Osteocyte (in vitro differentiated cells): Measurements from ENCODE around the gene FNIP1. TPM values are rescaled to one million over a fixed set of nuclear protein-coding genes. Genes with fewer than 3 reads are reported as not detected.
"Not testable (repeated sequence)": the region's sequence is repeated elsewhere in the genome, so short reads cannot be mapped to it uniquely, and the experiment has no call there.

ENCODE experiments used
- DNase-seq: peaks from one replicate; pipeline ENCODE4 v3.0.0; 2021; ENCODE audit warnings: mixed read lengths; ENCODE audit not compliant: unreplicated experiment; ENCODE audit errors: extremely low spot score
- H3K27ac Mint-ChIP-seq: one replicate; pipeline ENCODE4 v1.8.0; 2021; ENCODE audit warnings: mild to moderate bottlenecking, mixed read lengths; ENCODE audit not compliant: unreplicated experiment
- H3K27me3 Mint-ChIP-seq: one replicate; pipeline ENCODE4 v1.8.0; 2021; ENCODE audit warnings: mixed read lengths; ENCODE audit not compliant: unreplicated experiment
- H3K36me3 Mint-ChIP-seq: one replicate; pipeline ENCODE4 v1.8.0; 2021; ENCODE audit warnings: mixed read lengths; ENCODE audit not compliant: unreplicated experiment
- H3K4me1 Mint-ChIP-seq: one replicate; pipeline ENCODE4 v1.8.0; 2021; ENCODE audit warnings: mixed read lengths; ENCODE audit not compliant: unreplicated experiment
- H3K4me3 Mint-ChIP-seq: one replicate; pipeline ENCODE4 v1.8.0; 2021; ENCODE audit warnings: mild to moderate bottlenecking, moderate library complexity, mixed read lengths; ENCODE audit not compliant: unreplicated experiment
- H3K9me3 Mint-ChIP-seq: one replicate; pipeline ENCODE4 v1.8.0; 2021; ENCODE audit warnings: mixed read lengths; ENCODE audit not compliant: unreplicated experiment
- CTCF ChIP-seq: fragments of 200-600 bp; sonication (generic); IDR thresholded peaks from 2 replicates; pipeline ENCODE4 v1.5.0; 2021; ENCODE audit warnings: antibody characterized with exemption, mild to moderate bottlenecking, moderate library complexity
- total RNA-seq: library from RNA; stranded (reverse); gene quantifications from 2 replicates; pipeline ENCODE4 v1.2.1, GENCODE V29; 2021

Gene FNIP1
- total RNA-seq, 1 donor from 2014 or later: 43.0 TPM

- Mint-ChIP-seq H3K9me3 (no peaks in the 10 kb centered on the region), H3K27me3 (no peaks in the 10 kb centered on the region), H3K4me3 (no peak overlapping the region), H3K27ac (no peak overlapping the region), H3K36me3 (peaks cover 33% of the 10 kb centered on the region), H3K4me1 (no peaks in the 10 kb centered on the region)
- no peak for TF ChIP-seq CTCF
- DNase-seq: no peak
These were observed 112.2 kb downstream of the FNIP1 start for GRCh38 chr5:131684595-131684994.

- Mint-ChIP-seq H3K9me3 (no peaks in the 10 kb centered on the region), H3K4me3 (no peak overlapping the region)
These were observed 112.8 kb downstream of the FNIP1 start for GRCh38 chr5:131684051-131684450.

GRCh38 chr5:131682826-131683225, 114.0 kb downstream of the FNIP1 start:
- DNase-seq: no peak
- Mint-ChIP-seq H3K27ac (no peak overlapping the region), H3K4me3 (no peak overlapping the region), H3K27me3 (no peaks in the 10 kb centered on the region), H3K4me1 (no peaks in the 10 kb centered on the region), H3K36me3 (peaks cover 26% of the 10 kb centered on the region), H3K9me3 (no peaks in the 10 kb centered on the region)
- TF ChIP-seq CTCF: no peak

More at GRCh38 chr5:131684051-131684450, 112.8 kb downstream of the FNIP1 start:
- Mint-ChIP-seq H3K27ac (no peak overlapping the region), H3K4me1 (no peaks in the 10 kb centered on the region), H3K36me3 (peaks cover 29% of the 10 kb centered on the region), H3K27me3 (no peaks in the 10 kb centered on the region)
- no peak for DNase-seq
- no peak for TF ChIP-seq CTCF

DNA sequence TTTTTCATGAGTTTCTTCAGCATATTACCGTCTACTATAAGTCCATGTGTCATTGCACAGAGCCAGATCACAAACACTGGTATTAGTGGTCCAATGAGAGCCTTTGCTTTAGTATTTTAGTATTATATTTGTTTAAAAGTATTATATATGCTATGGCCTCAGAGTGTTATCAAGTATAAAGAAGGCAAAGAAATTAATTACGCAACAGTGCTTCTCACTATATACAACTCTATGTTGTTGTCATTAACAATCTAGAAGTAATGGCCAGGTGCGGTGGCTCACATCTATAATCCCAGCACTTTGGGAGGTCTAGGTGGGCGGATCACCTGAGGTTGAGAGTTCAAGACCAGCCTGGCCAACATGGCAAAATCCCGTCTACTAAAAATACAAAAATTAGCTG, 114.6 kb downstream of the FNIP1 start:
- no peaks in the 10 kb centered on the region for H3K4me1 Mint-ChIP-seq
- DNase-seq: no peak
- no peaks in the 10 kb centered on the region for H3K27me3 Mint-ChIP-seq
- no peak for TF ChIP-seq CTCF
- no peaks in the 10 kb centered on the region for H3K9me3 Mint-ChIP-seq
- H3K36me3 Mint-ChIP-seq: peaks cover 30% of the 10 kb centered on the region
- no peak overlapping the region for H3K27ac Mint-ChIP-seq
- H3K4me3 Mint-ChIP-seq: no peak overlapping the region

- Mint-ChIP-seq H3K27me3 (no peaks in the 10 kb centered on the region), H3K27ac (no peak overlapping the region), H3K36me3 (peaks cover 46% of the 10 kb centered on the region), H3K9me3 (no peaks in the 10 kb centered on the region), H3K4me1 (no peaks in the 10 kb centered on the region), H3K4me3 (no peak overlapping the region)
- no peak for TF ChIP-seq CTCF
- no peak for DNase-seq
These were observed 116.9 kb downstream of the FNIP1 start for GRCh38 chr5:131679911-131680310.

DNA sequence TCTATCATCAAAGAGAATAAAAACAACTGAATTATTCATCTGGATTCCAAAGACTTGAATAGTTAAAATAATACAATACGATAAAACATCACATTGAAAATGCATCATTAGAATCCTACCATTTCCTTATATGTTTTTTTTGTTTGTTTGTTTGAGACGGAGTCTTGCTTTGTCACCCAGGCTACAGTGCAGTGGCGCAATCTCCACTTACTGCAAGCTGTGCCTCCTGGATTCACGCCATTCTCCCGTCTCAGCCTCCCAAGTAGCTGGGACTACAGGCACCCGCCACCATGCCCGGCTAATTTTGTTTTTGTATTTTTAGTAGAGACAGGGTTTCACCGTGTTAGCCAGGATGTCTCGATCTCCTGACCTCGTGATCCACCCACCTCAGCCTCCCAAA, 118.5 kb downstream of the FNIP1 start:
- DNase-seq, H3K9me3 Mint-ChIP-seq, H3K27ac Mint-ChIP-seq, H3K4me3 Mint-ChIP-seq, H3K4me1 Mint-ChIP-seq, H3K27me3 Mint-ChIP-seq: not testable (repeated sequence)
- H3K36me3 Mint-ChIP-seq: peaks cover 54% of the 10 kb centered on the region
